Astrocyte (in vitro differentiated cells and primary cell): ENCODE data around the gene LRMDA.

Experiments used
- EZH2 ChIP-seq: IDR thresholded peaks from 2 replicates; pipeline ENCODE4 v1.6.1; 2012; ENCODE audit warnings: mild to moderate bottlenecking, low read length, inconsistent platforms; ENCODE audit not compliant: insufficient read depth
- TF ChIP-seq, protein P1 (sequence below): IDR thresholded peaks from 2 replicates; pipeline ENCODE4 v1.5.1; 2011; ENCODE audit warnings: low read depth, mild to moderate bottlenecking, inconsistent platforms, low read length, moderate library complexity; ENCODE audit not compliant: insufficient read depth

DNA sequence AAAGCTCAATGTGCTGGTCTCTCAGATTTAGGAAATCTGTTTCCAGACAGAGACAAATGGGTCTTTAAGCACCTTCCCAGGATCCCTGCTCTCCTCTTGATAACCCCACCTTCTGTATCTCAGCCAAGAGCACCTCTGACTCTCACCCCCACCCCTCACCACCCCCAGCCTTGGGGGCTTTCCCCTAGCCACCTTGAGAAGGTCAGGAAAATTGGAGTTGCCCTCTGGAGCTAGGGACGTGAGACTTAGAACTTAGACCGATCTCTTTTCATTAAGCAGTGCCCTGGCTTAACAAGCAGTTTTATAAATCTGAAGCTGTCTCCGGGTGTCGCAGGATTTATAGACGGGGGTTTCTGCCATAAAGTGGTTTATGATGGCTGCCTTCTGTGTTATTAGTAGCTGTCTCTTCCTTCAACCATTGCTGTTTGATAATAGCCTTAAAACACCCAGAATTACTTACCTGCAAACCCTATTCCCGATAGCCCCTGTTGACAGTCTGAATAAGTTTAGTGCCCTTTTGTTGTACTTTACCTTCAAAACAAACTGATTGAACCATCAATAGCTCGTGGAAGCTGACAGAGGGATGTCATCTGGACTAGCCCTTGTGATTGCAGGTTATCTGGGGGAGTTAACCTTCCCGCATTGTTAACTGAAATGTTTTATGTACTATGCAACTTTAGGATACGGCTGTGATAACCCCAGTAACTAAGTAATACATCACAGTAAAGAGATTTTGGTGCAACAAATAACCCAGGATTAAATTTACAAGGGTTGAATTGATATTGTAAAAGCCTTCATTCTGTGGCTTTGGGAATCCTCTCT is 621.5 kb downstream of the LRMDA start:
- TF ChIP-seq, protein P1, sequence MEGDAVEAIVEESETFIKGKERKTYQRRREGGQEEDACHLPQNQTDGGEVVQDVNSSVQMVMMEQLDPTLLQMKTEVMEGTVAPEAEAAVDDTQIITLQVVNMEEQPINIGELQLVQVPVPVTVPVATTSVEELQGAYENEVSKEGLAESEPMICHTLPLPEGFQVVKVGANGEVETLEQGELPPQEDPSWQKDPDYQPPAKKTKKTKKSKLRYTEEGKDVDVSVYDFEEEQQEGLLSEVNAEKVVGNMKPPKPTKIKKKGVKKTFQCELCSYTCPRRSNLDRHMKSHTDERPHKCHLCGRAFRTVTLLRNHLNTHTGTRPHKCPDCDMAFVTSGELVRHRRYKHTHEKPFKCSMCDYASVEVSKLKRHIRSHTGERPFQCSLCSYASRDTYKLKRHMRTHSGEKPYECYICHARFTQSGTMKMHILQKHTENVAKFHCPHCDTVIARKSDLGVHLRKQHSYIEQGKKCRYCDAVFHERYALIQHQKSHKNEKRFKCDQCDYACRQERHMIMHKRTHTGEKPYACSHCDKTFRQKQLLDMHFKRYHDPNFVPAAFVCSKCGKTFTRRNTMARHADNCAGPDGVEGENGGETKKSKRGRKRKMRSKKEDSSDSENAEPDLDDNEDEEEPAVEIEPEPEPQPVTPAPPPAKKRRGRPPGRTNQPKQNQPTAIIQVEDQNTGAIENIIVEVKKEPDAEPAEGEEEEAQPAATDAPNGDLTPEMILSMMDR: no peak
- no peak for TF ChIP-seq EZH2
